Memory B cell (primary cell): ENCODE data around the gene GSTM3.

ENCODE experiments used
- ATAC-seq: fragments of 150-1000 bp; cut with Tn5 transposase; 2 replicates; pipeline ENCODE4 v1.10.0; 2021; ENCODE audit warnings: low read depth, mild to moderate bottlenecking, moderate library complexity
- DNase-seq, 2 donors: peaks; one replicate each; pipeline ENCODE4 v3.0.0; 2022; ENCODE audit warnings: low spot score in 2 of 2
- H3K27ac Mint-ChIP-seq: one replicate; pipeline ENCODE4 v1.8.0; 2022; ENCODE audit warnings: mild to moderate bottlenecking, moderate library complexity, mixed read lengths
- H3K27me3 Mint-ChIP-seq: one replicate; pipeline ENCODE4 v1.8.0; 2022; ENCODE audit warnings: mixed read lengths
- H3K36me3 Mint-ChIP-seq: one replicate; pipeline ENCODE4 v1.8.0; 2022; ENCODE audit warnings: mild to moderate bottlenecking, mixed read lengths
- H3K4me1 Mint-ChIP-seq: one replicate; pipeline ENCODE4 v1.8.0; 2022; ENCODE audit warnings: mixed read lengths
- H3K4me3 Mint-ChIP-seq: one replicate; pipeline ENCODE4 v1.8.0; 2022; ENCODE audit warnings: mild to moderate bottlenecking, moderate library complexity, mixed read lengths
- H3K9me3 Mint-ChIP-seq: one replicate; pipeline ENCODE4 v1.8.0; 2022; ENCODE audit warnings: mixed read lengths

The GSTM3 gene

GRCh38 chr1:109782514-109782913 is 41.7 kb upstream of the GSTM3 start:
- H3K27ac Mint-ChIP-seq = no peak overlapping the region
- peaks cover 5% of the 10 kb centered on the region for H3K36me3 Mint-ChIP-seq
- no peaks in the 10 kb centered on the region for H3K4me1 Mint-ChIP-seq
- peaks cover 5% of the 10 kb centered on the region for H3K9me3 Mint-ChIP-seq
- ATAC-seq (no peak), DNase-seq (no peak)
- H3K4me3 Mint-ChIP-seq = no peak overlapping the region
- H3K27me3 Mint-ChIP-seq = no peaks in the 10 kb centered on the region

GRCh38 chr1:109781806-109782205 is 41.0 kb upstream of the GSTM3 start:
- Mint-ChIP-seq H3K4me1 (peaks cover 2% of the 10 kb centered on the region), H3K27ac (no peak overlapping the region), H3K36me3 (peaks cover 5% of the 10 kb centered on the region), H3K27me3 (no peaks in the 10 kb centered on the region), H3K4me3 (no peak overlapping the region), H3K9me3 (peaks cover 5% of the 10 kb centered on the region)
- DNase-seq (no peak), ATAC-seq (no peak)

- ATAC-seq = no peak
- Mint-ChIP-seq H3K4me1 (peaks cover 6% of the 10 kb centered on the region), H3K27me3 (no peaks in the 10 kb centered on the region), H3K36me3 (peaks cover 5% of the 10 kb centered on the region), H3K9me3 (peaks cover 5% of the 10 kb centered on the region), H3K4me3 (no peak overlapping the region), H3K27ac (no peak overlapping the region)
- DNase-seq = no peak
Measured at GRCh38 chr1:109780982-109781381, 40.1 kb upstream of the GSTM3 start.

- no peak for DNase-seq
- Mint-ChIP-seq H3K4me3 (no peak overlapping the region), H3K9me3 (peaks cover 5% of the 10 kb centered on the region), H3K27me3 (peaks cover 4% of the 10 kb centered on the region), H3K36me3 (peaks cover 5% of the 10 kb centered on the region), H3K27ac (no peak overlapping the region), H3K4me1 (peaks cover 6% of the 10 kb centered on the region)
- no peak for ATAC-seq
Measured at GRCh38 chr1:109777980-109778625, 37.3 kb upstream of the GSTM3 start.

- Mint-ChIP-seq H3K4me1 (peaks cover 6% of the 10 kb centered on the region), H3K4me3 (no peak overlapping the region), H3K9me3 (peaks cover 5% of the 10 kb centered on the region), H3K27me3 (peaks cover 4% of the 10 kb centered on the region), H3K36me3 (peaks cover 5% of the 10 kb centered on the region), H3K27ac (no peak overlapping the region)
- ATAC-seq (no peak), DNase-seq (no peak)
Measured at GRCh38 chr1:109777436-109777835, 36.6 kb upstream of the GSTM3 start.

- Mint-ChIP-seq H3K27ac (peak overlapping the region; percentile 3), H3K36me3 (peaks cover 5% of the 10 kb centered on the region)
Measured at GRCh38 chr1:109776911-109777310, 36.1 kb upstream of the GSTM3 start.

GRCh38 chr1:109776206-109776835 is 35.5 kb upstream of the GSTM3 start:
- Mint-ChIP-seq H3K9me3 (peaks cover 5% of the 10 kb centered on the region), H3K4me3 (no peak overlapping the region), H3K36me3 (peaks cover 5% of the 10 kb centered on the region), H3K27me3 (peaks cover 4% of the 10 kb centered on the region), H3K4me1 (peaks cover 6% of the 10 kb centered on the region), H3K27ac (peak overlapping the region; percentile 3)
- no peak for ATAC-seq
- DNase-seq = no peak

More at GRCh38 chr1:109776911-109777310, 36.1 kb upstream of the GSTM3 start:
- ATAC-seq = peak; percentile 76
- DNase-seq = peak; percentile 73 to 75
- Mint-ChIP-seq H3K9me3 (peaks cover 5% of the 10 kb centered on the region), H3K4me3 (no peak overlapping the region), H3K27me3 (peaks cover 4% of the 10 kb centered on the region), H3K4me1 (peaks cover 6% of the 10 kb centered on the region)

- Mint-ChIP-seq H3K4me1 (peaks cover 6% of the 10 kb centered on the region), H3K9me3 (no peaks in the 10 kb centered on the region), H3K4me3 (no peak overlapping the region), H3K27ac (no peak overlapping the region), H3K27me3 (peaks cover 4% of the 10 kb centered on the region), H3K36me3 (no peaks in the 10 kb centered on the region)
- DNase-seq = no peak
- no peak for ATAC-seq
Measured at GRCh38 chr1:109775398-109775797, 34.6 kb upstream of the GSTM3 start.

- DNase-seq (peak in 1 of 2 donors; percentile 56), ATAC-seq (no peak)
- Mint-ChIP-seq H3K27ac (no peak overlapping the region), H3K36me3 (no peaks in the 10 kb centered on the region), H3K27me3 (peaks cover 12% of the 10 kb centered on the region), H3K9me3 (no peaks in the 10 kb centered on the region), H3K4me1 (peaks cover 6% of the 10 kb centered on the region), H3K4me3 (no peak overlapping the region)
Measured at GRCh38 chr1:109773900-109774485, 33.2 kb upstream of the GSTM3 start.

GRCh38 chr1:109773203-109773899 is 32.5 kb upstream of the GSTM3 start:
- peaks cover 13% of the 10 kb centered on the region for H3K27me3 Mint-ChIP-seq
- peaks cover 6% of the 10 kb centered on the region for H3K4me1 Mint-ChIP-seq
- H3K4me3 Mint-ChIP-seq = no peak overlapping the region
- H3K9me3 Mint-ChIP-seq = no peaks in the 10 kb centered on the region
- DNase-seq (peak in 1 of 2 donors; percentile 66), ATAC-seq (peak; percentile 91)
- no peak overlapping the region for H3K27ac Mint-ChIP-seq
- no peaks in the 10 kb centered on the region for H3K36me3 Mint-ChIP-seq

GRCh38 chr1:109772658-109773202 is 31.9 kb upstream of the GSTM3 start:
- Mint-ChIP-seq H3K27ac (no peak overlapping the region), H3K9me3 (no peaks in the 10 kb centered on the region)

GRCh38 chr1:109771712-109772657 is 31.1 kb upstream of the GSTM3 start:
- Mint-ChIP-seq H3K4me3 (no peak overlapping the region), H3K27ac (no peak overlapping the region), H3K4me1 (peaks cover 6% of the 10 kb centered on the region), H3K9me3 (no peaks in the 10 kb centered on the region), H3K36me3 (no peaks in the 10 kb centered on the region), H3K27me3 (peaks cover 13% of the 10 kb centered on the region)
- DNase-seq (no peak), ATAC-seq (no peak)

More at GRCh38 chr1:109772658-109773202, 31.9 kb upstream of the GSTM3 start:
- ATAC-seq = no peak
- Mint-ChIP-seq H3K4me3 (no peak overlapping the region), H3K4me1 (peaks cover 6% of the 10 kb centered on the region), H3K36me3 (no peaks in the 10 kb centered on the region), H3K27me3 (peaks cover 13% of the 10 kb centered on the region)
- no peak for DNase-seq
